NCI-H2227 (cell line): Measurements from ENCODE around the gene HOPX.
"Not testable (repeated sequence)": the region's sequence is repeated elsewhere in the genome, so short reads cannot be mapped to it uniquely, and the experiment has no call there.

Experiments used
- DNase-seq: peaks from one replicate; lab custom pipeline; 2025; ENCODE audit not compliant: unreplicated experiment; lab: John Stamatoyannopoulos, UW

Gene HOPX, protein sequence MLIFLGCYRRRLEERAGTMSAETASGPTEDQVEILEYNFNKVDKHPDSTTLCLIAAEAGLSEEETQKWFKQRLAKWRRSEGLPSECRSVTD

DNA sequence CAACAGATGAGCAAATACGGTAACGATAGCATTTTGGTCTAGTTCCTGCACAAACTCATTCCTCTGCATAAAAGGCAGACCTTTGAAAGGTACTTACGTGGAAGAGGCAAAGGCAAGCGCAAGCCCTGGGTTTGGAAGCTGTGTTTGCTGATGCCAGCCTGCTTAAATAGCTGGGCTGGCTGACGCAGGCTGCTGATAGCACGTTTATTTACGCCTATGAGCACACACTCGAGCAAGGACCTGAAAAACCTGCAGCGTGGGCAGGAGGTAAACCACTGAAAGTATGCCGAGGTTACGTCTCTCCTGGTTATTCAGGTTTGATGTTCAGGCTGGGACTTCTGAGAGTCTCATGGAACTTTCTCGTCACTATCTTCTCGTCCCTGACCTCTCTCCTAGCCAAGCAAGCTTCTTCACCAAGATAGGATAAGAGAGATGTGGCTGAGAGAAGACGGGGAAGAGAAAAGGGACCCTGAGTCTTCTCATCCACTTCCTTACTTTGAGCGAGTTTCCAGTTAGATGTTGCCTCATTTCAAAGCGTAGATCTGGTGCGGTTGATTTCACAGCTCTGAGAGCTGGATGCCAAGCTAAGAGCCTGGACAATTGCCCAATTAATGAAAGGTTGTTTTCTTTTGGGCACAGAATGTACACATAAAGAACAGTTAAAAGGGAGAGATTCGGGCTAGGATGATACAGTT is at the start of gene HOPX:
TSS of gene HOPX (minus strand) at position 139 of the 695 bp plus-strand sequence. CDS start 23,480 bp downstream, outside the sequence.
- DNase-seq = no peak

DNA sequence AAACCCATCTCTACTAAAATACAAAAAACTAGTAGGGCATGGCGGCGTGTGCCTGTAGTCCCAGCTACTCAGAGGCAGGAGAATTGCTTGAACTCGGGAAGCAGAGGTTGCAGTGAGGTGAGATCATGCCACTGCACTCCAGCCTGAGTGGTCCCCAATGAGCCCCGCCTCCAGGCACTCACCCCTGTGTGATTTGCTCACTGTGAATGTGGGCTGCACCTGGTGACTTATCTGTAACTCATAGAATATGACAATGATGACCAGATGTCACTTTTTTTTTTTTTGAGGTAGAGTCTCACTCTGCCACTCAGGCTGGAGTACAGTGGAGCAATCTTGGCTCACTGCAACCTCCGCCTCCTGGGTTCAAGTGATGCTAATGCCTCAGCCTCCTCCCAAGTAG is 49.0 kb upstream of the HOPX start:
- no peak for DNase-seq

DNA sequence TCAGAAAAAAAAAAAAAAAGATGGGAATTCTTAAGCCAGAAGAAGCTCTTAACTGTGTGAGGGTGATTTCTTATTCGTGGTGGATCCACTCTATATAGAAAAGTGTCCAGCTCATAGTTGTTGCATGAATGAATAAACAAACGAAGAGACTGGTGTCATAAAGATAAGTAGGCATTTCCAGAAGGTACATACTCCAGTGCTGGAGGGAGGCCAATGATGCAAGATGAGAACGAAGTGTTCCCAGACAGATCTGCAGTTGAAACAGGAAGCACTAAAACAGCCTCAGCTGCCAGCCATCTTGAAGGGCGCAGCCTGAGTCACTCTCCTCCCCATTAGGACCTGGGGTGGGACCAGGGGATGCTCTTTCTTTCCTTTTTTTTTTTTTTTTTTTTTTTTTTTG is 47.4 kb upstream of the HOPX start:
- DNase-seq = no peak

DNA sequence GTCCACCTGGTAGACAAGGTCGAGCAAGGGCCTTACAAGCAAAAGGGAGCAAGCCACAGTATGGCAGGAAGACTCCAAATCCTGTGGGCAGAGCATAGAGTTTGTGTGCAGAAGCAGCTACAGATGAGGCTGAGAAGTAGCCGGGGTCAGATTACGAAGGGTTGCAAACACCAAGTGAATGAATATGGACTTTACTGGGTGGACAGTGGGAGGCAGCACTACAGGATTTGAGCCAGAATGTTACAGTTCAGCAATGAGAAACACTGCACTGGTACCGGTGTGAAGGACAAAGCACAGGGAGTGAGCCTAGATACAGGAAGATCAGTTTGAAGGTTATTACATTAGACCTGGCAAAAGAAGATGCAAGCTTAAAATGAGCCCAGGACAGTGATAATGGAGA is 46.1 kb upstream of the HOPX start:
- DNase-seq = no peak

DNA sequence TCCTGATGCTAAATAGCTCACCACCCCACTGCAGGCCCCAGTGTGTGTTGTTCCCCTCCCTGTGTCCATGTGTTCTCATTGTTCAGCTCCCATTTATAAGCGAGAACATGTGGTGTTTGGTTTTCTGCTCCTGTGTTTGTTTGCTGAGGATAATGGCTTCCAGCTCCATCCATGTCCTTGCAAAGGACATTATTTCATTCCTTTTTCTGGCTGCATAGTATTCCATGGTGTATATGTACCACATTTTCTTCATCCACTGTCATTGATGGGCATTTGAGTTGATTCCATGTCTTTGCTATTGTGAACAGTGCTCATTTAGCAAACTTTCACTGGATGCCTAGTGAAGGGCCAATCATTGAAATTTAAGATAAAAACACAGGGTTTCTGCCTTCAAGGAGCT is 45.5 kb upstream of the HOPX start:
- DNase-seq = not testable (repeated sequence)

DNA sequence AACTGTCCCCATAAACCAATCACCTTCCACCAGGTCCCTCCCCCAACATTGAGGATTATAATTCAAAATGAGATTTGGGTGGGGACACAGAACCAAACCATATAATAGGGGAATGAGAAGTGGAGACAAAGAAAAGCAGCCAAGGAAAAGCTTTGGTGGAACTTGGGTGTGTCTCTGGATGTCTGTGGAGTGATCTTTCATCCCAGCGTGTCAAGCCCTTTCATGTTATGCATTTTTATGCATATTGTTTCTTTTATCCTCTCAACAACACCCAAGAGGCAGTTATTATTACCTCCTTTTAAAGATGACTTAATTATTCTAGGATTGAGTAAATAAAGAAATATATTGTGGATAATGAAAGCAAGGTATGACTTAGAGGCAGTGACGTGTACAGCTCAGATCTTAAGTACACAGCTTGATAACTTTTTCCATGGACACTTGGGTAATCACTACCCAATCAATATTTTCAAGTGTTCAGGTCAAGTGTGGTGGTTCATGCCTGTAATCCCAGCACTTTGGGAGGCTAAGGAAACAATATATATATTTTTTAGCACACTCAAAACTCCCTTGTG is 42.6 kb upstream of the HOPX start:
- DNase-seq = no peak

DNA sequence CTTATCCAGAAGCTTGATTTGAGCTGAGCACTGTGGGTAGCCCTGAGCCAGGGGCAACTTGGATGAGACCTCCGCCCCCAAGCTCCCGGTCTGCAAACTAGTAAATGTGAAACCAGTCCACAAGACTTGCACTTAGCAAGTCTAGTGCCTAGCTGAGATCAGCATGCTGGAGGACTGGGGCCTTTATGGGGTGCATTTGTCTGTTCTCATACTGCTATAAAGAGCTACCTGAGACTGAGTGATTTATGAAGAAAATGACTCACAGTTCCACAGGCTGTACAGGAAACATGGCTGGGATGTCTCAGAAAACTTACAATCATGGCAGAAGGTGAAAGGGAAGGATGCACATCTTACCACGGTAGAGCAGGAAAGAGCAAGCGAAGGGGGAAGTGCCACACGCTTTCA is 42.1 kb upstream of the HOPX start:
- no peak for DNase-seq

DNA sequence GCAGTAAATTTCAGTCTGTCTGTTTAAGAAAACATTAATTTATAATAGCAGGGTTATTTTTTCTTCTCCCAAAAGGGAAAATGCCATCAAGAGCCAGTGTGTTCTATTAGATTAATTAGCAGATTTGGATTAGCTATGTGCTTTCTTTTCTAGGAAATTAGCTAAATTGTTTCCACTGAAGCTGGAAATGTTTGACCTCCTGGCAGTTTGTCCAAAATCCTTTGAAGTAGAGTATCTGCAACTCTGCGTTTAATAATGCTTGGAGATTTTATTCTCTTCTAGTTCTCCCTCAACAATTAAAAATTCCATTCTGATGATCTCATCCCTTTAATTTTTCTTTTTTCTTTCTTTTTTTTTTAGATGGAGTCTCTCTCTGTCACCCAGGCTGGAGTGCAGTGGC is 27.1 kb upstream of the HOPX start:
- DNase-seq = no peak

DNA sequence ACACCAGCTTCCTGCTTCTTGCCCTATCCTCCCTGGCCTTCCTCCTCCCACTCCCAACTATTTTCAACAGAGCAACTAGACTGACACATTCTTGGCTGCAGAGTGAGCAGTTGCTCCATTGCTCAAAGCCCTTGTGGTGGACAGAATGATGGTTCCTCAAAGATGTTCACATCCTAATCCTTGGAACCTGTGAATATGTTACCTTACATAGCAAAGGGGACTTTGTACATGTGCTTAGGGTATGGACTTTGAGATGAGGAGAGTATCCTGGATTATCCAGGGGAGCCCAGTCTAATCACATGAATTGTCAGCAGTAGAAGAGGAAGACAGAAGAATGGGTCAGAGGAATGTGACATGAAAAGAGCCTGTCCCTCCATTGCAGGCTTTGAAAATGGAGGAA is 24.9 kb upstream of the HOPX start:
- no peak for DNase-seq

DNA sequence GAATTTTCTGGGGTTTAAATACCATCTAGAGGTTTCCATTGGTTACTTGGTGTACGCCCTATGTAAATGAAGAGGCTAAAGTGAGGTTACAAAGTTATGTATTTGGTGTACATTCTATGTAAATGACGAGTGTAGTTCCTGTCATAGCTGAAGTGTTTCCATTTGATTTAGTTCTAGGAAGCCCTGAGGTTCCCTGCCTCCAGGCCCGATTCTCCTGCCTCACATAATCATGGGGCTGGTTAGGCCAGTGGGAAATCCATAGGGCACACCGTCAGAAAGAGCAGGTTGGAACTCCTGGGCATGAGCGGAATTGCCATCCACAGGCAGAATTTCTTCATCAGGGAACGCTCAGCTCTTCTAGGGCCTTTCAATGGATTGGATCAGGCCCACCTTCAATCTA is 24.2 kb upstream of the HOPX start:
- no peak for DNase-seq

DNA sequence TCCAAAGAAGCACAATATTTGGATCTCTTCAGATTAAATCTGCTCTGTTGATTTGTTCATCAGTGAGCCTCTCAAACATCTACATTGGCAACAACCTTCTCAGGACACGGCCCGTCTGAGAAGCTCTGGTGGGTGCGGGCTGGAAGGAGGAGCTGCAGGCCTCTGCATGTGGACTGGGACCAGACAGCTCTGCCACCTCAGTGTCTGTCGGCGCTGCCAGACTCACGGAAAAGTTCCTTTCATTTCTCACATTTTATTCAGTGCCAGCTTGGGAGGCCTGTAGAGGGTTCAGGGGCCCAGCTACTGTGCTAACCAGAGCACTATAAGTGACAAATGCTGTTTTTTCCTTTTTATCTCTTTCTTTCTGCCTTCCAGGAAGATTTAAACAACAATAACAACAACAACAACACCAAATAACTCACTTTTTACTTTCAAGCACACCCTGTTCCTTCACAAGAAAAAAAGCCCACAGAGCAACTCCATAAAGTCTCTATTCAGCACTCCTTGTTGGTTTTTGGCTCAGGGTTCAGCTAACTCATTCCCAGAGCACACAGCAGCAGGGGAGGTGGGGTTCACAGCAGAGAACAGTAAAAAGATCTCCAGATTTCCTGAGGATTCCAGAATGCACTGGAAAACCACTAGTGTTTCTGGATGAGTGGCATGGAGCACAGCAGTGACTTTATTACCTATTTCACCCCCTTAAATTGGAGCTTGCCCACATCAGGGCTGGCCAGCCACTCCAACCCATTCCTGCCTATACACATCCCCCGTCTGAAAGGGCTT is 23.2 kb upstream of the HOPX start:
- DNase-seq = no peak

DNA sequence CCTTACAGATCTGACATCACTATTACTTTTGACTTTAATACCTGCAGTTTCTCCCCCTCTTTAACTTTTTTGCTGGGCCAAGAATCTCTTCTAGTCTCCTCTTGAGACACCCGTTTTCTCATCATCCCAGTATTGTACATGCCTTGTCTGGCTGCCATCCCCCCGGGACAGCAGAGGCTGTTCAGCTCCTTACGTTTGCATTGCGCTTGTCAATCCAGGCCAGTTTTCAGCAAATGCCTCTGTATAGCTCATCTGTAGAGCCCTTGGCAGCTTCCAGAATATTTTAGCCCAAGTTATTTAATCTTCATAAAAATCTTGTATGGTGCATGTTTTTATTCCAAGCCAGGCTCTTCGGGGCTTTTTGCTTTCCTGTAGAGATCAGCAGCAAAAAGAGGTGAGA is 22.3 kb upstream of the HOPX start:
- no peak for DNase-seq

DNA sequence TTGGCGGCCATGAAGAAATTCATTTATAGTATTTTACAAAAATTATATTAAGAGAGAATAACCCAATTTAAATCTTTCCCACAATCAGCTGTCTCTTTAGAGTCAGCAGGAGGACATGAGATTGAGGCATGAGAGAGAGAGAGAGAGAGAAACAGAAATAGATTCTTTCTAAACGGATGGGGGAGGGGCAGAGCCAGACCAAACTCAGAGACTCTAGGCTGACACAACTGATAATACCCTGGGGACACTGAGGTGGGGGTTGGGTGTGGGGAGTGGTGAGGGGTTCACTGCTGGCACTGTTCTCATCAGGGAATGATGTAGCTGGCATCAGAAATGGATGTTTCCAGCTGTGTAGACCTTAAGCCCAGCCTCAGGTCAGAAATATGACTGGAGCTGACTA is 20.5 kb upstream of the HOPX start:
- DNase-seq = no peak

DNA sequence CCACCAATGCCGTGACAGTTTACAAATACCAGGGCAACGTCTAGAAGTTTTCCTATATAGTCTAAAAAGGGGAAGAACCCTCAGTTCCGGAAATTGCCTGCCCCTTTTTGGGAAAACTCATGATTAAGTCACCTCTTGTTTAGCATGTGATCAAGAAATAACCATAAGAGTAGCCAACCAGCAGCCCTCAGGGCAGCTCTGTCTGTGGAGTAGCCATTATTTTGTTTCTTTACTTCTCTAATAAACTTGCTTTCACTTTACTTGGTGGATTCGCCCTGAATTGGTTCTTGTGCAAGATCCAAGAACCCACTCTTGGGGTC is 20.0 kb upstream of the HOPX start:
- no peak for DNase-seq

DNA sequence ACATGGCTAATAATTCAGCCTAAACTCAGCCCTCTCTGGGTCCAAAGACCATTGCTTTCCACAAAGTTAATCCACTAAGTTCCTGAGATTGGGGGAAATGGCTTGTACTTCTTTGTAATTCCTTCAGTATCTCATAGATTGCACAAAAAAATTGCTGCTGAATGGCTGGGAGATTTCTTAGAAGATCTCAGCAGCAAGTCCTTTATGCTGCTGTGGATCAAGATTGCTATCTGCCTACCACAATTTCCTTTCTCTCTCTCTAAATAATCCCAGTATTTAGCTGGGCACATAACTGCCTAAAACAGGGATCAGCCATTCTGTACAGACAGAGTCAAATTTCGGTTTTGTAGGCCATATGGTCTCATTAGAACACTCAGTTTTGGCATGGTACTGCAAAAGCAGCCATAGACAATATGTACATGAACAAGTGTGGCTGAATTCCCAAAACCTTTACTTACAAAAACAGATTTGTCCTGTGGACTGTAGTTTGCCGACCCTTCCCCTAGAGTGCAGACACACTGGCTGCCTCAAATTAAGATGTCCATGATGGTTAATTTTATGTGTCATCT is 18.5 kb upstream of the HOPX start:
- no peak for DNase-seq

DNA sequence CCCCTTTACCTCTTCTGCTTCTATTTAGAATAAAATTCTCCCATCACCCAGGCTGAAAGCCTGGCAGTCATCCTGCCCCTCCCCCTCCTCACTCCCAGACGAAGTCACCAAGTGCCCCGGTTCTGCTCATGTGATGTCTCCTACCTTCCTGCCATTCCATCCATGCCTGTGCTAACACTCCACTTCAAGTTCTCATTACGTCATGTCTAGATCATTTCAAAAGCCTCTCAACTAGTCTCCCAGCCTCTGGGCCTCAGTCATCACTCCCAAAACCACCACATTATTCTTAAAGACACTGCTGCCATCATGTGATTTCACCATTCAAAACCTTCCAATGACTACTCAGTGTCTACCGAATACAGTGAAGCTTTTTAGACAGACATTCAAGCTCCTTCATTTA is 17.2 kb upstream of the HOPX start:
- no peak for DNase-seq

DNA sequence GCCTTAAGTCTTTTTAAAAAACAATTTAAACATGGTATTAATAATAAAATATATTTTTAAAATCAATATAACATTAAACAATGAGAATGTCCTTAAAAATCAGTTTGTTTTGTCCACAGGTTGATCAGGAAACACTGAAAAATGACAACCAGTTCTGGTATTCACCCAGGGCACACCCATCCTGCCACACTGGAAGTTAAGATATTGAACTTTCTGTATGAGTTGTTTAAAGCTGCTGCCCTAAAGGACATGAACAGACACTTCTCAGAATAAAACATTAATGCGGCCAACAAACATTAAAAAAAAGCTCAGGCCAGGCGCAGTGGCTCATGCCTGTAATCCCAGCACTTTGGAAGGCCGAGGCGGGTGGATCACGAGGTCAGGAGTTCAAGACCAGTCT is 15.0 kb upstream of the HOPX start:
- no peak for DNase-seq

DNA sequence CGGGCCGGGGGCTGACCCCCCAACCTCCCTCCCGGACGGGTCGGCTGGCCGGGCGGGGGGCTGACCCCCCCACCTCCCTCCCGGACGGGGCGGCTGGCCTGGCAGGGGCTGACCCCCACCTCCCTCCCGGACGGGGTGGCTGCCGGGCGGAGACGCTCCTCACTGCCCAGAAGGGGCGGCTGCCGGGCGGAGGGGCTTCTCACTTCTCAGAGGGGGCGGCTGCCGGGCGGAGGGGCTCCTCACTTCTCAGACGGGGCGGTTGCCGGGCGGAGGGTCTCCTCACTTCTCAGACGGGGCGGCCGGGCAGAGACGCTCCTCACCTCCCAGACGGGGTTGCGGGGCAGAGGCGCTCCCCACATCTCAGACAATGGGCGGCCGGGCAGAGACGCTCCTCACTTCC is 12.4 kb upstream of the HOPX start:
- DNase-seq = not testable (repeated sequence)

DNA sequence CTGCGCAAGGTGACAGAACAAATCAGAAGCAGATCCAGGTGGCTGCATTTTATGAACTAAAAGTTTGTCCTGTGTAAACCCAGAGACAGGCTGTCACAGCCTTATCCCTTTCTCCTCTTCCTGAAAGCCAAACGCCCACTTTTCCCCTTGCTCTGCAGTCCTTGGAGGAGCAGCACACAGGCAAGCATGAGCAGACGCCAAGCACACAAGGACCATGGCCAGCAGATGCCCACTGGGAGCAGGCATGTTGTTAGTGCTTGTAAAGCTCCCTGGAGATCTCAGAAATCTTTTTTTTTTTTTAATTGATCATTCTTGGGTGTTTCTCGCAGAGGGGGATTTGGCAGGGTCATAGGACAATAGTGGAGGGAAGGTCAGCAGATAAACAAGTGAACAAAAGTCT is 11.5 kb upstream of the HOPX start:
- DNase-seq = no peak

DNA sequence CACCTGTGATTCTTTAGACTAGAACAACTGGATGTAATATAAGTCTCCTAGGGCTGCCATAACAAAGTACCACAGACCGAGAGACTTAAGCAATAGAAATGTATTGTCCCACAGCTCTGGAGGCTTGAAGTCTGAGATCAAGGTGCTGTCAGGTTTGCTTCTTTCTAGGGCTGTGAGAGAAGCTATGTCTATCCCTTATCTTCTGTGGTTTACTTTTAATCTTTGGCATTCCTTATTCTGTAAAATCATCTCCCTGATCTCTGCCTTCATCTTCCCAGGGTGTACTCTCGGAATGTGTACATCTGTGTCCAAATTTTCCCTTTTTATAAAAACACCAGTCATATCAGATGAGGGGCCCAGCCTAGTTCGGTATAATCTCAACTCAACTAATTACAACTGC is 10.3 kb upstream of the HOPX start:
- DNase-seq = no peak

DNA sequence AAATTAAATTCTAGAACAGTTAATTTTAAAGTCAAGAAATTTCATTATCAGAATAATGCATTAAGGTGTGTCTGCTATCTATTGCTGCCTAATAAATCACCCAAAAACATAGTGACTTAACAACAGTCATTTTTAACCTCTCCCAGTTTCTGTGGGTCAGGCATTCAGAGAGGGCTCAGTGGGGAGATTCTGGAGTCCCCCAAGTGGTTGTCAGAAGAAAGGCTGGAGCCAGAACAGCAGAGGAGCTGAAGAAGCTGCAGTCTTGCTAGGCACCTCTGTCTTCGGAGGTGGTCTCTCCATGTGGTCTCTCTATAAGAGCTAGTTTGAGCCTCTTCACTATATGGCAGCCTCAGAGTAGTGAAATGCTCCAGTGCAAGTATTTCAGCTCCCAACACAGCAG is 9.3 kb upstream of the HOPX start:
- no peak for DNase-seq
